H1 (cell line): ENCODE data around the gene INPP5A.

ENCODE experiments used
- CREB1 ChIP-seq: IDR thresholded peaks from 2 replicates; pipeline ENCODE4 v1.6.1; 2012; ENCODE audit warnings: inconsistent platforms
- E2F6 ChIP-seq: IDR thresholded peaks from 2 replicates; pipeline ENCODE4 v1.6.1; 2012; ENCODE audit warnings: inconsistent platforms
- KDM5A ChIP-seq: fragments of 200-600 bp; IDR thresholded peaks from 2 replicates; pipeline ENCODE4 v1.7.1; 2012; ENCODE audit warnings: mild to moderate bottlenecking, low read length, inconsistent platforms, mixed read lengths
- MAX ChIP-seq: IDR thresholded peaks from 2 replicates; pipeline ENCODE4 v1.6.1; 2012; ENCODE audit warnings: inconsistent platforms
- NANOG ChIP-seq: IDR thresholded peaks from 2 replicates; pipeline ENCODE4 v1.6.1; 2011; ENCODE audit warnings: low read length, low read depth, mild to moderate bottlenecking, inconsistent platforms; ENCODE audit not compliant: insufficient read depth, poor library complexity, severe bottlenecking
- POLR2A ChIP-seq, 2 experiments: IDR thresholded peaks; 1 replicate in 1 of 2; 2 replicates in 1 of 2; pipeline ENCODE4 v1.6.1; 2011; ENCODE audit warnings: low read depth in 2 of 2, low read length in 2 of 2, mild to moderate bottlenecking in 2 of 2; ENCODE audit errors: control extremely low read depth in 1 of 2
- POLR2AphosphoS5 ChIP-seq: IDR thresholded peaks from 2 replicates; pipeline ENCODE4 v1.6.1; 2011; ENCODE audit warnings: low read depth, low read length
- SP2 ChIP-seq: IDR thresholded peaks from 2 replicates; pipeline ENCODE4 v1.6.1; 2012; ENCODE audit warnings: mild to moderate bottlenecking, low read length, inconsistent platforms
- TBP ChIP-seq: IDR thresholded peaks from 2 replicates; pipeline ENCODE4 v1.6.1; 2011; ENCODE audit warnings: low read depth, low read length, improper control_type of control experiment
- TF ChIP-seq, protein P1 (sequence below), 3 experiments: IDR thresholded peaks; 1 replicate in 2 of 3; 2 replicates in 1 of 3; pipeline versions ENCODE4 v1.5.1 to v1.6.1; 2011; ENCODE audit warnings: low read length in 3 of 3, mild to moderate bottlenecking in 3 of 3, inconsistent platforms in 2 of 3, low read depth in 1 of 3, moderate library complexity in 1 of 3; ENCODE audit not compliant: insufficient read depth in 1 of 3; ENCODE audit errors: control extremely low read depth in 1 of 3

- TF ChIP-seq, protein P1, sequence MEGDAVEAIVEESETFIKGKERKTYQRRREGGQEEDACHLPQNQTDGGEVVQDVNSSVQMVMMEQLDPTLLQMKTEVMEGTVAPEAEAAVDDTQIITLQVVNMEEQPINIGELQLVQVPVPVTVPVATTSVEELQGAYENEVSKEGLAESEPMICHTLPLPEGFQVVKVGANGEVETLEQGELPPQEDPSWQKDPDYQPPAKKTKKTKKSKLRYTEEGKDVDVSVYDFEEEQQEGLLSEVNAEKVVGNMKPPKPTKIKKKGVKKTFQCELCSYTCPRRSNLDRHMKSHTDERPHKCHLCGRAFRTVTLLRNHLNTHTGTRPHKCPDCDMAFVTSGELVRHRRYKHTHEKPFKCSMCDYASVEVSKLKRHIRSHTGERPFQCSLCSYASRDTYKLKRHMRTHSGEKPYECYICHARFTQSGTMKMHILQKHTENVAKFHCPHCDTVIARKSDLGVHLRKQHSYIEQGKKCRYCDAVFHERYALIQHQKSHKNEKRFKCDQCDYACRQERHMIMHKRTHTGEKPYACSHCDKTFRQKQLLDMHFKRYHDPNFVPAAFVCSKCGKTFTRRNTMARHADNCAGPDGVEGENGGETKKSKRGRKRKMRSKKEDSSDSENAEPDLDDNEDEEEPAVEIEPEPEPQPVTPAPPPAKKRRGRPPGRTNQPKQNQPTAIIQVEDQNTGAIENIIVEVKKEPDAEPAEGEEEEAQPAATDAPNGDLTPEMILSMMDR (IDR thresholded peaks at IDR 0.05; ENCODE audit: control extremely low read depth in 1 of 3, insufficient read depth in 1 of 3, low read depth in 1 of 3, low read length in 3 of 3), result no peak
- TF ChIP-seq TBP (no peak), E2F6 (no peak), POLR2AphosphoS5 (no peak), MAX (no peak), POLR2A (IDR thresholded peaks at IDR 0.05; ENCODE audit: control extremely low read depth in 1 of 2, low read depth in 2 of 2, low read length in 2 of 2) (no peak), KDM5A (no peak), CREB1 (no peak), SP2 (no peak), NANOG (no peak)
Measured at GRCh38 chr10:132558516-132559413, 21.2 kb downstream of the INPP5A start.
